IPS-NIHi7 (cell line): ENCODE measurements around the gene PCDH12.
A peak's percentile ranks its signal among the peaks of the same experiment; 100 is the strongest.

Experiments
- DNase-seq: peaks from one replicate; pipeline ENCODE4 v3.0.0; 2012; ENCODE audit warnings: mixed read lengths; ENCODE audit errors: extremely low spot score

The PCDH12 gene

DNA sequence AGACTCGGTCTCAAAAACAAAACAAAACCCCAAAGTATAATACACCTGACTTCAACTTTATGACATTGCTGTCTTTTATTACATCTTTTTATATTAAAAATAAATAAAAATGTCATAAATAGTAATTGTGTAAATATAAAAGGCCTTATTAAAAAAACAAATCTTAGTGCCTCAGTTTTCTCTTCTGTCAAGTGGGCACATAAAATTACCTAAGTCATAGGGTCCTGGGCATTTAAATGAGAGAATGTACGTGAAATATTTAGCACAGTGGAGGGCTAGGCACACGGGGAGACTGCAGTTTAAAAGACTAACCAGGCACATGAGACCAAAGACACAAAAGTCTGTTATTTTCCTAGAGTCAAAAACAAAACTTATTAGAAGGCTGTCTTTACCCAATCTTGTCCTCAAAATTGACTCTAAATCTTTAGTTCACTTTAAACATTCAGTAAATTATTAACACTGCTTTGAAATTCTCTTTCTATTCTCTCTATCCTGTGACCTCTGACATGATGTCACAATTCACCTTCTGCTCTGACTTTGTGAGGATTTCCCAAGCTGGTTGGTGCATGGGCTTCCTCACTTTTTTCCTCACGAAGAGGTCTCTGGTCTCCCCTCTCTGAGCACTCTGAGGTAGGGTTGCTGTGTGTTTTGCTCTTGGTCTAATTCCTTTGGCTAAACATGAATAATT is 8.4 kb upstream of the PCDH12 start:
- no peak for DNase-seq

DNA sequence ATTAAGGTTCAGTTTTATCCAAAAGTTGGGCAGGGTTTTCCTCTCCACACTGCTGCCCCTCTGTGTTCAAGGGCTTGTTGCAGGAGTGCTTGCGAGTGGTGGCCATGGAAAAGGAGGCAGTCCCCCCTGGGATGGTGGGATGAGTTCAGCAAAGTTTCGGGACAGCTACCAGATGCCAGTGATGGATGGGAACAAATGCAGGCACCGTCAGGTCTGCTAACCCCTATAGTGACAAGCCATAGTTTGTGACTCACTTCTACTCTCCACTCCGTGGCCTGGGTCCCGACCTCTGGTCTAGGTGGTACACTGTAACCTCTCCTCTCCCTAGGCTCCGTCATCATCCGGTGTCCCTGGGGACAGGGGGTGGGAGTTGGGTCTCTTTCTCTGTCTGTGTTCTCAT is 7.1 kb upstream of the PCDH12 start:
- DNase-seq: no peak

DNA sequence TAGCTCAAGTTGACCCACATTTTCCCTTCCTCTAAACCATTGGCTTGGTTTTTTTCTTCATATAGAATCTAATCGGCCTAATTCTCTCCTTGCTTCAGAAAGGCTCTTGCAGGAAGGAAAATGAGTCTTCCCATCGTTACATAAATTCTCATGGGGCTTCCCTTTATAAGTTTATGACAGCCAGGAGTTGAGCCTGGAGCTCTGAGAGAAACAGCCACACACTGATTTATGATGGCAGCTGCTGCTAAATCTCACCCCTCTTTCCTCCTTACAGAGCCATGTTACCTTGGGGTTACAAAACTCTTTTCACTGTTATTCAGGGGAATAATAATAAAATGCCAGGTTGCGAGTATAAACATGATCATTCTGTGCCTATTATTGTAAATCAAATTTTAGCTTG is 5.7 kb upstream of the PCDH12 start:
- DNase-seq: no peak

DNA sequence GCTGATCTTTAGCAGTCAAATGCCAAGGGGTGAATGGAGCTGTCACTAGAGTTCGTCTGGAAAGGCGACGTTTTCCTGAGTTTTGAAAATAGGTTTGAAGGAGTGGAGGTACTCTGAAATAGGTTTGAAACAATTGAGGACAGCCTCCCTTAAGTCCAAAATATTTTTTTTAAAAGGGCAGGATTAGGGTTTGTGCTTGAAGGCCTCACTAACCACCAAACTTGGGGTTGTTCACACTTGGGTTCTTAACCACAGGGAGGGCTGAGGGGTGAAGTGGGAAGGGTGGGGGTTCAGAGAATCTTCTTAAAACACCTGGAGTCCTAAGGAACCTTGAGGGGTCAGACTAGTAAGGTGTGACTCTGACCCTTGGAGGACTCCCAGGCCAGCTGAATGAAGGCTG is 3.5 kb upstream of the PCDH12 start:
- no peak for DNase-seq

DNA sequence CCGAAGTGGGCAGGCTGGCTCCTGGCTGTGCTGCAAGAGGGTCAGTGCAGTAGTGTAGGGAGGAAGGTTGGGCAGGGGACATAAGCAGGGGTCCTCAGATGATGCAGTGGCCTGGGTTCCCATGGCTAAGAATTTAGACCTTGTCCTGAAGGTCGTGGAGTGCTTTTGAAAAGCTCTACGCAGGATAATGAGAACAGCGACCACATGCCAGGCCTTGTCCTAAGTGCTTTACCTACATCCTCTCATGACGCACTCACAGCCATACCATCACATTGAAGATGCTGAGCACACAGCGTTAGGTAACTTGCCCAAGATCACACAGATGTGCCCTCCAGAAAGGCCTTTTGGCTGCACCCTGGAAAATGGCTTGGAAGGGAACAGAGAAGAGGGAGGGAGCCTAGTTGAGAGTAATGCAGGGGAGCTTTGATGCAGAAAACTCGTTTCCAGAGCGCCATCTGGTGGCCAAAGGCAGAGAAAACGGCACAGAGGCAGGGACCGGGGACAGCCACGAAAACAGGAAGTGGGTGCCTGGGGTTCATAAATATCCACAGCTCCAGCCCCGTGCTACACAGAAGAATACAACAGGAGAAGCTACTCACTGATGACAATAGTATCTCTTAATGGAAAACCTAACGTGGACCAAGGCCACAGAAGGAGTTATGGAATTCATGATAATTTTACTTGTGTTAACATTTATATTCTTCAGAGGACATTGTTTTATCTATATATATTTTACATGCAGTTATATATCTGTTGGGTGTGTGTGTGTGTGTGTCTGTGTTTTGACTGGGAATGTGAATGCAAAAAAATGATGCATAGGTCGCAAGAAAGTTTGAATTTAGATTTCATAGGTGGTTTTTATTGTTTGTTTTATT is 2.7 kb upstream of the PCDH12 start:
- DNase-seq: peak; percentile 87

DNA sequence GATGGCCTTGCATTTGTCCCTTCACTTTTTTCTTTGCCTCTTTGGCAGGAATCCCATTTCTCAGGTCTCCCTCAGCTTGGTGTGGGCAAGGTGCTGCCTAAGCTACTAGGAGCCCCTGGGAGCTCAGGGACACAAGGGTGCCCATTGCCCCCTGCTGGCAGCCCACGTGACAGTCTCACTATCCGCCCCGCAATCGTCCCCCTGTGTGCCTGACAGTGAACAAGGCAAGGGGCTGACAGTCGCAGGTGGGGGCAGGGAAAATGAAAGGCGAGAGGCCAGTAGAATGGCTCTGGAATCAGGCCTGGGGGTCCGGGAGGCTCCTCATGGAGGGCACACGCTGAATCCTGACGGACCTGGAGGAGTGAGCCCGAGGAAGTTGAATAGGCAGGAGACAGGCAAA is 2.0 kb upstream of the PCDH12 start:
- DNase-seq: no peak

DNA sequence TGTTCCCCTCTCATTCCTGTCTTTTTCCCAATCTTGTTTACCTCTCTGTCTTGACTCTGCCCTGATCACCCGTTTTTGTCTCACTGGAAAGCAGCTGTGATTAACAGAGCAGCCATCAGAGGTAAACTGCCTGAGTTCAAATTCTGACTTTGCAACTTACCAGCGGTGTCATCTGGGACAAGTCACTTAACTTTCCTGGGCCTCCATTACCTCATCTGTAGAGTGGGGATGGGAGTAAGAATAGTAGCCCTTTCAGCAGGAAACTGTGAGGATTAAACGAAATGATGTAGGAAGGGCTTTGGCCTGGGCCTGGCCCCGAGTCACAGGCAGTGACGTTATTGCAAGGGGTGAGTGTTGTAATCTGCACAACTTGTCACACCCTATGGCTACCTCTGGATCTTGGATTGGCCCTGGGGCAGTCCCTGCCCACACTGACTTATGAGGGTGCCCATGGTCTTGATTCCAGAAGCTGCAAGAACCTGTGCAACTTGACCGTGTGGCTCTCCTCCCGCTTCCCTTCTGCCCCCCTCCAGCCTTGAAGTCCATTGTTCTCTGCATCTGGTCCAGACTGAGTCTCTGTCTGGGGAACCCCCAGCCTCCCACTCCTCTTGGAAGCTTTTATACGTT is 657 bp upstream of the PCDH12 start:
- DNase-seq: no peak

DNA sequence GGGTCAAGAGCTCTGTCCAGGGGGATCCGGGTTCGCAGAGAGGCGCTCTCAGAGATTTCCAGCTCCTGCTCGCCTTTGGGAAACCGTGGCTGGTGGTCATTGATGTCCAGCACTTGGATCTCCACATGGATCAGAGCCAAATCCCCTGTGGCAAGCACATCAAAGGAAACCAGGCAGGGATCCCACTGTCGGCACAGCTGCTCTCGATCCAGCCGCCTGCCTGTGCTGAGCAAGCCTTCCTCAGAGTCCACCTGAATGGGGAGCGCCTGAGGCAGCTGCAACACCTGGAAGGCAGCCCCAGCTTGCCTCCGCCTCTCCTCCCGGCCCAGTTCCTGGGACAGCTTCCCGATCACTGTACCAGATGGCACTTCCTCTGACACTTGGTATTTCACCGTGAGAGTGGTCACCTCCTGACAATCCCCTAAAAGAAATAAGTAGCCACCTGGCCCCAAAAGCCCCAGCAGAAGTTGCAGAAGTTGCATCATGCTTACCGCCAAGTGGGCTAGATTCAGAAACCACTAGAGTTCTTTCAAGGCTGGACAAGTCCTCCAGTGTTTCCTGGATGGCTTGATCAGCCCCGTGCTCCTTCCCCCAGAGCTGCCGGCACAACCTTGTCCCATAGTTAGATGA is 520 bp downstream of the PCDH12 start:
- DNase-seq: no peak

DNA sequence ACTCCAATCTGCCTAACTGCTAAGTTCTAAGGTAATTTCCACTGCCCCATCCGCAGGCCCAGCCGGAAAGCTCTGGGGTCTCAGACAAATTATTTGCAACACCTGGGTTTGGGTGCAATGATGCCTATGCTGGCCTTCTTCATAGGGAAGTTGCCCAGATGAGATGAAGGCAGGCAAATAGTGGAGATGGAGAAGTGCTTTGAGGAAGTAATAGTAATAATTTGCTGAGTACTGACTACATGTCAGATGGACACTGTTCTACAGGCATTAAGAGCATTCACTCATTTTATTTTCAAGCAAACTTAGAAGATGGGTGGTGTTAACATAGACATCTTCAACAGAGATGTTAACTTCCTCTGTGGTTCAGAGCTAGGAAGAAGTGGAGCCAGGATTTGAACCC is 3.8 kb downstream of the PCDH12 start:
- DNase-seq: no peak

DNA sequence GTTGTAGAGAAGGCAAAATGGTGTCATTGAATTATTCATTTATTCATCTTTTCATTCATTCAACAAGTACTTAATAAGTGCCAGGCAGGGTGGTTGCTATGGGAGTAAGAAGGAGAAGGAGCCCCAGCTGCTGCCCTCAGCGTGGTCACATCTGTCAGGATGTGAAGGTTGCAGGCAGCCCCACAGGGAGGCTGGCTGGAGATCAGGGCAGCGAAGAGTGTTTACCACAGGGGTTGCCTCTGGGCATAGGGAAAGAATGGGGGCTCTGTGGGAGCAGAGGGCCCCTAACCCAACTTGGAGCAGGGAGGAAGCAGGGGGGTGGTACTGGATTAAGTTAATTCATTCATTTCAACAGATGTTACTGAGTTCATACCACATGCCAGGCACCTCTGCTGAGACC is 6.0 kb downstream of the PCDH12 start:
- DNase-seq: no peak

DNA sequence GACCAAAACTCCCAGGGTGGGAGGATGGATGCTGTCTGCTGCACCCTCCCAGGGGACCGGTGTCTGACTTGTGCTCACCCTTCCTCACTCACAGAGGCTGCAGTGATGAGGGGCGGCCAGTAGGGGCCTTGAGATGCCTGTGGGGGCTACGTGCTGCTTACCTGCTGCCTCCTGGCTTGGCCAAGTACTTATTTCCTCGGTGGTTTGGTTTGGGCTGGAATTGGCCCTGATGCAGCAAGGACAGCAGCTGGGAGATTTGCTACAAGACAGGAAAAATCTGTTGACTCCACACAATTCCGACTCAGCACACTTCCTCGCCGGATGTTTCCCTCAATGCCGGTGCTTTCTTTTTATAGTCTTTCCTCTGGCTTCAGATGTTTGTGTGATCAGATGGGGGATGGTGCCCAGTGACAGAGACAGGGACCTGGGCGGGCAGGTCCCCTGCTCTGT is 6.6 kb downstream of the PCDH12 start:
- peak; percentile 92 for DNase-seq

DNA sequence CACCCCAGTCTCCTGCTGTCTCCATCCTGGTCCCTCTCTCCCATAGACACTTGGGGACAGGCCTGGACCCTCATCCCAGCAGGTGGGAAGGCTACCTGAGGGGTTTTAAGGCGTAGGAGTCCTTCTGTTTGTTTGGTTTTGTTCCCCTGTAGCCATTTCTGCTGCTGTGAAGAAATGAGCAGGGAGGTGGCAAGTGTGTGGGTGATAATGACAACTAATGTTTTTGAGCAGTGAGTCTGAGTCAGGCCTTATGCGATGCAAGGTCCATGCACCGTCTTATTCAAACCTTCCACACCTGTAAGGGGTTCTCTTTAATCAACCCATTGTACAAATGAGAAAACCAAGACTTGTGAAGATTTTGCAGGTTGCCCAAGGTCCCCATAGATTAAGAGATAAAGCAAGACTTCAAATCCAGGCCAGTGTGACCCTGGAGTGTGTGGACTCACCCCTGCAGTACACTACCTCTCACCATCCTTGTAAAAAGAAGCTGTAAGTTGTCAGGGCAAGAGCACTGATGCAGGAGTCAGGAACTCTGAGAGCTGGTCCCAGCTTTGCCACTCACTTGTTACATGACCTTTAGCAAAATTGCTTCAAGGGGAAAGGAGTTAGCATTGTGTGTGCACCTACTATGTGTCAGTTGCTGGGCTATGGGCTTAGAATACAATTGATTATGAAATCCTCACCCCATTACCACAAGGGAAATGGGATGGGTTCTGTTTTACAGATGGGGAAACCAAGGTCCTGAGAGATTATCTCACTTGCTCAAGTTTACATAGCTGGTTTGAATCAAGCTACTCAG is 7.6 kb downstream of the PCDH12 start:
- no peak for DNase-seq

DNA sequence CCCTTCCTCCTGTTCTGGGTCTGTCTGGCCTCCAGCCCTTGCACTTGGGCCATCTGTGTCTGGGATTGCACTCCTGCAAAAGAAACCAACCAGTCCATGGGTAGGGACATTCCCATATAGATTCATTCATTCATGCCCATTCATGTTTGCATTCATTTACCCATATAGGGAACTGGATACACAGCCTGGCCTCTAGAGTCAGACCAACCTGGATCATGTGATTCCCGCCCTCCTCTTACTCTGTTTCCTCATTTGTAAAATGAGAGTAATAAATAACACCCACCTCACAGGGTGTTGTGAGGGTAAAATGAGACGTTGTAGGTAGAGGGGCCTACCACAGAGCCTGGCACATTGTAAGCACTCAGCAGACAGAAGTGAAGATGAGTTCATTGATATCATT is 8.5 kb downstream of the PCDH12 start:
- no peak for DNase-seq

DNA sequence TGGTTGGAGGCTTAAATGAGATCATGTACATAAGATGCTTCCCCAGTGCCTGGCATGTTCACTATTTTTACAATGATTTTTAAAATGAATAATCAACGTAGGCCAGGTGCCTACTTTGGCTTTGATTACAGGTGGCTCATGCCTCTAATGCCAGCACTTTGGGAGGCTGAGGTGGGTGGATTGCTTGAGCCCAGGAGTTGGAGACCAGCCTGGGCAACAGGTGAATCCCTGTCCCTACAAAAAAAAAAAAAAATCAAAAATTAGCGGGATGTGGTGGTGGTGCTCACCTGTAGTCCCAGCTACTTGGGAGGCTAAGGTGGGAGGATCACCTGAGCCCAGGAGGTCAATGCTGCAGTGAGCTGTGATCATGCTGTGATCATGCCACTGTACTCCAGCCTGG is 9.2 kb downstream of the PCDH12 start:
- DNase-seq: no peak

DNA sequence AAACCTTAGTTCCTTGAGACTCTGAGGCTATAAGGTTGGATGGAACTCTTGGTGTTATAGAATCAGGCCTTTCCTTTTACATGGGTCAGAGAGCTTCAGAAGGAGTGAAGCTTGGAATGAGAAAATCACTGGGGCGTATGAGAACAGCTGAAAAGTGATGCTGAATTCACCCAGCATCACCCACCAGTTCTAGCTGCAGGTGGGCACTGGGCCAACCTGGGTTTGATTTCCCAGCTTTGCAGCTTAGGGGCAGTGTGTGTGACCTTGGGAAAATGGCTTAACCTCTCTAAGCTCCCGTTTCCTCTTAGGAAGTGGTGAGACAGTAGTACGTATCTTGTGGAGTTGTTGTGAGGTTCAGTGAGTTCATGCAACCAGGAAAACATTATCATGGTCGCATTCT is 10.7 kb downstream of the PCDH12 start:
- DNase-seq: no peak

DNA sequence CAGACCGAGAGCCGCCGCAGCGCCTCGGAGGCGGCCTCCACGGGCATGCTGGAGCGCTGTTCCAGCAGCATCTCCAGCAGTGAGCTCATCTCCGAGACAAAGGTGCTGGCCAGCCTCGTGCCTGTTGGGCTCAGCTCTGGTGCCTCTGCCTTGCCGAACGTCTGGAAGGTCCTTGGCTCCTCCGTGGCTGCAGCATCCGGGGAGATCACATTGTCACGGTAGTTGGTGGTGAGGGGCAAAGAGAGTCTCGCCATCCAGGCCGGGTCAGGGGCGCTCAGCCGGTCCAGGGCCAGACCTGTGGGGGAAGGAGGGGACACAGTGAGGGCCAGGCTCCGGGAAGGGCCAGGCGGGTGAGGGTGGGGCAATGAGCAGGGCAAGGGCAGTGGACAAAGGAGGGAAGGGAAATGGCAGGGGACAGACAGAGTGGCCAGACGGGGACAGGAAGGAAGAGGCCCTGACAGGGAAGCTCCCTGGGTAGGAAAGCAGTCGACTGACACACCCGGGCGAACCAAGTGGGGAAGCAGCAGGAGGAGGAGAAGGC is 12.4 kb downstream of the PCDH12 start:
- peak; percentile 48 for DNase-seq

DNA sequence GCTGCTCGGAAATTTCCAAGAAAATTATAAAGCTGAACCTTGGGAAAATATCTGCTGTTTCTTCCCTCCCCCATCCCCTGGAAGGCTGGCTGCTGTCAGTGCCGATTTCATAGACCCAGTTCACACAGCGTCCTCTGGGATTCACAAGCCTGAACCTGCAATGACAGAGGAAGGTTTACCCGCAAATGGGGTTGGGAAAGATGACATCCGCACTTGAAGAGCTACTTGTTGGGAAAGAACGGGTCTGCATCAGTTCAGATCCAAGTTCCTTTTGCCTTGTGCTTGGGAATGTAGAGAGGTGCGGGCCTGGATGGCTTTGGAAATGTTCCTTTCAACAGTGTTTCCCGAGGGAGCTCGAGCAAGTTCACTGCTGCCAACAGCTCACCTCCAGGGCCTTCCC is 13.9 kb downstream of the PCDH12 start:
- no peak for DNase-seq

DNA sequence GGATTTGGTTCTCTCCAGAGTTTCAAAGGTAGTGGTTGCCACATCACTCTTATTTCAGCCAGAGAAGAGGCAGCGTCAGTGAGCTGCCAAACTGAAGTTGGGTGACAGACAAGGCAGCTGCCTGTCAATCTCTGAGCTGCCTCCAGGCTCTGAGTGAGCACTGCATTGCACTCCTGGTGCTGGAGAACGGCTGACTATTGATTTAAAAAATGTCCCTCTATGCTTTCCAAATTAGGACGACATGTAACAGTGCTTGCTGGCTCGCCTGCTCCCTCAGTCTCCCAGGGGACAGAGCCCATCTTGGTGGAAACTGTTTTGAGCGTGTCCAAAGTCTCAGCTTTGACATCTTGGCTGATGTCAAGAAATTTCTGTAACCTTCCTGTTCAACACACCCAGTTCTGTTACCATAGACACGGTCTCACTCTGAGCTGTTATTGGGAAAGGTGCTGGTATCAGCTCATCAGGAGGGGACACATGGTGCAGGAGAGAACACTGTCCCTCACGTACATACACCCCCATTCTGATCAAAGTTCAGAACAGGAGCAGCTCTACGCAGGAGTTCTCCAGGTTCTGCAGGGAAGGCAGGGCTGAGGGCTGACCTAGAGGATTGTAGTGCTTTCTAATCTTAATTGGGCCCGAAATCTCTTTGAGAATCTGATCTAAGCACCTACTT is 15.7 kb downstream of the PCDH12 start:
- no peak for DNase-seq

DNA sequence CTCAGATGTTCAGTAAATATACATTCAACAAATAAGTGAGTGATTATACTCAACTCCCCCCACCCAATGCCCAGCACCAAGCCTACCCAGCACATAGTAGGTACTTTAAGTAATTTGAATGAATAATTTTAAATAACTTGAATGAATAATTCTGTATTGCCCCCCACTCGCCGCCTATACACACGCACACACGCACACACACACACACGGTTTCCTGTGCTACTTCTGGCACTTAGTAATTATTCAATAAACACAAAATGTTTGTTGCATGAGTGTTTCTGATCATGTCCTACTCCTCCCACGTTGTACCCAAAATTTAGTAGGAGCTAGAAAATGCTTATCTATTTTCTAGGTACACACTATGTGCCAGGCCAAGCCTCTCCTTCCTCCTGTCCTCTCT is 16.2 kb downstream of the PCDH12 start:
- no peak for DNase-seq

DNA sequence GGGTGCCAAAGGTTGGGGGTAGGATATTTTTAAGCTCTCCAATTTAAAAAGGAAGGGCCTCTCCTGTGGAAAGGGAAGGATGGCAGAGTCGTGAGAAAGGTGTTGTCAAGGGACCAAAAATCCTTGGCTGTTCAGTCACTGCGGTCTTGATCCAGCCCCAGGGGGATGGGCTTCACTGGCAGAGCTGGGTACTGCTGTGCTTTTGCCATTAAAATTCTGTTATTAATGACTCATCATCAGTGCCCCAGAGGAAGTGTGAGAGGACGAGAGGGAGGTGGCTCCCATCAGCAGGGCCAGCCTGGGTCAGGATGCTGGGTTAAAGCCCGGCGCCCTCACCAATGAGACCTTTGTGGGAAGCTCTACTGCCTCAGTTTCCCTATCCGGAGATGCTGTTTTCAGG is 16.7 kb downstream of the PCDH12 start:
- DNase-seq: no peak
